OCI-M2 (cell line): ENCODE results near the gene WWC1.
"Not testable (repeated sequence)": the region's sequence is repeated elsewhere in the genome, so short reads cannot be mapped to it uniquely, and the experiment has no call there.

Source experiments
- DNase-seq: peaks from one replicate; lab custom pipeline; 2025; ENCODE audit not compliant: unreplicated experiment; lab: John Stamatoyannopoulos, UW

The WWC1 gene

GRCh38 chr5:168286386-168286785 is 5.1 kb upstream of the WWC1 start:
- no peak for DNase-seq

- DNase-seq, result not testable (repeated sequence)
Observed at GRCh38 chr5:168286863-168287262, 4.6 kb upstream of the WWC1 start.

- no peak for DNase-seq
Observed at GRCh38 chr5:168287362-168287761, 4.1 kb upstream of the WWC1 start.

GRCh38 chr5:168288349-168289245 is 2.8 kb upstream of the WWC1 start:
- no peak for DNase-seq

GRCh38 chr5:168290902-168291341 is 523 bp upstream of the WWC1 start:
- no peak for DNase-seq

GRCh38 chr5:168291964-168292785 is 730 bp downstream of the WWC1 start:
- no peak for DNase-seq

- no peak for DNase-seq
Observed at GRCh38 chr5:168292786-168293696, 1.6 kb downstream of the WWC1 start.

GRCh38 chr5:168295574-168296201 is 4.2 kb downstream of the WWC1 start:
- no peak for DNase-seq

GRCh38 chr5:168296682-168297081 is 5.2 kb downstream of the WWC1 start:
- DNase-seq, result no peak

- DNase-seq, result no peak
Observed at GRCh38 chr5:168298949-168299348, 7.5 kb downstream of the WWC1 start.

- no peak for DNase-seq
Observed at GRCh38 chr5:168299372-168299771, 7.9 kb downstream of the WWC1 start.

- DNase-seq, result no peak
Observed at GRCh38 chr5:168300326-168301182, 9.1 kb downstream of the WWC1 start.

GRCh38 chr5:168301593-168302390 is 10.3 kb downstream of the WWC1 start:
- DNase-seq, result no peak

- no peak for DNase-seq
Observed at GRCh38 chr5:168302785-168303184, 11.3 kb downstream of the WWC1 start.

GRCh38 chr5:168303393-168304025 is 12.1 kb downstream of the WWC1 start:
- no peak for DNase-seq

GRCh38 chr5:168304349-168304748 is 12.9 kb downstream of the WWC1 start:
- DNase-seq, result no peak

- DNase-seq, result no peak
Observed at GRCh38 chr5:168305281-168305680, 13.8 kb downstream of the WWC1 start.

GRCh38 chr5:168307022-168307421 is 15.6 kb downstream of the WWC1 start:
- DNase-seq, result no peak
